ENCODE results near the gene CIAO3.
A peak's percentile ranks its signal among the peaks of the same experiment; 100 is the strongest.

Gene CIAO3

DNA sequence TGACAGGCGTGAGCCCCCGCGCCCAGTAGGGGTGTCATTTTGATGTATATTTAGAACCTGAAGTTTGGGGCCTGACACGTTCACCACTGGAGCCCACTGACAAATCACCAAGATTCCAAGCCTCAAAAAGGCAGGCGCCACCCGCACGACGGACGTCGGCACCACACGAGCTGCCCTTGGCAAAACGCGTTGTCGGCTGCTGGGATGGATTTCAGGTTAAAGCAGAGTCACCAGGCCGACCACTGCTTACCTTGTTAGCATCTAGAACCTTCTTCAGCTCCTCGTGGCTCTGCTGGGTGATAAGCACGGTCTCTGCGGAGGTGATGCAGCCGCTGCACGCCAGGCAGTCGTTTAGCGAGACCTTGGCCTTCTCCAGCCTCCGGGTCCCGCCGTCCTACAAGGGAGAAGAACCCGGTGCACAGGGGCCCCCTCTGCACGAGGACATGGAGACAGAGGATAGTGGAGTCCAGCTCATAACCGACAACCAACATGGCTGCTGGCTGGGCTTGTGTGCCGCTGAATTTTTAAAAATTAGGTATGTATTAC is 3.8 kb downstream of the CIAO3 start:
- DNase-seq (ENCODE audit: insufficient read length, low spot score) (no peak), FAIRE-seq (no peak)

GRCh38 chr16:735982-736453 is 4.8 kb downstream of the CIAO3 start:
- no peak for FAIRE-seq
- DNase-seq (ENCODE audit: insufficient read length, low spot score) = no peak

- no peak for DNase-seq (ENCODE audit: insufficient read length, low spot score)
- no peak for FAIRE-seq
Observed at GRCh38 chr16:734981-735881, 5.6 kb downstream of the CIAO3 start.

DNA sequence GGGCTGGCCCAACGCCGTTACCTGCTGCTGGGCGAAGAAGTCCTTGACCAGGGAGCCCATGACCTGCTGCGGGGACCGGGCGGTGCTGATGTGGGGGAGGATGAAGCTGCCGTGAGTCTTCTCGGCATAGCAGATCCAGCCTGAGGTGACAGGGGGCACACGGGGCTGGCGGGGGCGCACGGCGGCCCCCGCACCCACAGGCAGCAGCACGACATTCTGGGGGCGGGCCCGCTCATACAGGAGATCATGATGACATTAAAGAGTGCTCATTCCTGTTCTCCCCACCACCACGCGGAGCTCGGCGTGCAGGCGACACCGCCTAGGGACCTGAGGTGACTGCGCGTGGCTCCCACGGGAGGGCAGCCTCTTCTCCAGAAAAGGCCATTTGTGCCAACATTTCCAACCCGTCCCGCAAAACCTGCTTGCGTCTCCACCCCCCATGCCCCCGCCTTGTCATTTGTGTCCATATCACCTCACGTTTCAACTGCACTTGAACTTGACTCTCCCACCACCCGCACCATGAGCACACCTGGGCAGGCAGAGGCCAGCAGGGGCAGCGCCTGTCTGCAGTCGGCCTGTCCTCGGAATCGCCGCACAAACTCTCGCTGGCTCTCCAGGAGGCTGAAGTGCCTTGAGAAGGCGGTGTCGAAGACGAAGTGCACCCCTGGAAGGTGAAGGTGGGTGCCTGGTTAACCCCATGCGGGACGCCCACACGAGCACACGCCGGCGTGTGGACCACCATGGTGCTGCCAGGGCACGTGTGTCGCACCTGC is 6.4 kb downstream of the CIAO3 start:
- DNase-seq (ENCODE audit: insufficient read length, low spot score) = no peak
- FAIRE-seq = no peak

DNA sequence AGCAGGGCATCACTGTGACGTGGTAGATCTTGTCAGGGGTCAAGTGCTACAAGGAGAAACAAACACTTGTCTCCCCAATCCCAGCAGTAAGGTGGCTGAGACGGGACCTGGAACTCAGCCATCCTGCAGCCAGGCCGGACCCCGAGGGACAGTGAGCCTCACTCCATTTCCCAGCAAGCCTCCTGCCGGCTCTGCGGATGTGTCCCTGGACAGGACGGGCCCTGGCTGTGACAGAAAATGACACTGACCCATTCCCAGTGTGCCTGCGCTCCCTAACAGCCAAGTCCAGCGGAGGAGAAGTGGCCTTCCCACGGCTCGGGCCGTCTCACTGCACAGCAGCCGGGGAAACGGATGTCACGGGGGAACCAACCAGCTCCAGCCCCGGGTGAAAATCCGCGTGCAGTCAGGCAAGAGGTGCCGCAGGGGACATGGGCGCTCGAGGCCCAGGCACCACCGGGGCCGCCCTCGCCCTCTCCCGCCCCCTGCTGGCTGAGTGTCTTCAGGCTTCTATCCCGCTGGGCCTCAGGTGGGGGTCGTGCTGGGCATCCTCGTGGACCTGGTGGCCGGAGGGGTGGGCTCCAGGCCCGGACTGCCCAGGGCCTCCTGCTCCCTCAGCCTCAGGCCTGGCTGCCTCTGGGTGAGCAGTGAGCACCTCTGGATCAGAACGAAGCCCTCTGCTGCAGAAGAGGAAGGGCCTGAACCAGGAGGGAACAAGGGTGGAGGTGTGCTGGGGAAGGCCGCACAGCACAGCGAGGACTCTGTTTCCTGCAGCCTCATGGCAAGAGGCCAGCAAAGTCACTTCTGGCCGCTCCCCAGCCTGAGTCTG is 7.2 kb downstream of the CIAO3 start:
- DNase-seq (ENCODE audit: insufficient read length, low spot score) = no peak

GRCh38 chr16:732936-733335 is 7.9 kb downstream of the CIAO3 start:
- FAIRE-seq = no peak
- no peak for DNase-seq (ENCODE audit: insufficient read length, low spot score)

More for the DNA sequence above, 7.2 kb downstream of the CIAO3 start:
- FAIRE-seq = peak; percentile 36

DNA sequence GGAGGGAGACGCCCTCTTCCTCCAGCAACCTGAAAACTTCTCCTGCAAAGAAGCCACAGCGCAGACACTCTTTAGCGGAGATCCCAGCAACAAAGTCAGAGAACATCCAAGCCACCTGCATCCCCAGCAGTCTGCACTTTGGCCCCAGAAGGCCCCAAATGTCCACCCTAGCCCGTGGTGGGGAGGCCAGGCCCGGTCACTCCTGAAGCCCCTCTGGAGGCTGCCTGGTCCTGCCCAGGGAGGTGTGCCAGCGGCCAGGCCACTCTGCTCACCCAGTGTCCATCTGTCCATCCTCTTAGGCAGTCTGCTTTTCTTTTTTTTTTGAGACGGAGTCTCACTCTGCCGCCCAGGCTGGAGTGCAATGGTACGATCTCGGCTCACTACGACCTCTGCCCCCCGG is 8.5 kb downstream of the CIAO3 start:
- no peak for FAIRE-seq

DNA sequence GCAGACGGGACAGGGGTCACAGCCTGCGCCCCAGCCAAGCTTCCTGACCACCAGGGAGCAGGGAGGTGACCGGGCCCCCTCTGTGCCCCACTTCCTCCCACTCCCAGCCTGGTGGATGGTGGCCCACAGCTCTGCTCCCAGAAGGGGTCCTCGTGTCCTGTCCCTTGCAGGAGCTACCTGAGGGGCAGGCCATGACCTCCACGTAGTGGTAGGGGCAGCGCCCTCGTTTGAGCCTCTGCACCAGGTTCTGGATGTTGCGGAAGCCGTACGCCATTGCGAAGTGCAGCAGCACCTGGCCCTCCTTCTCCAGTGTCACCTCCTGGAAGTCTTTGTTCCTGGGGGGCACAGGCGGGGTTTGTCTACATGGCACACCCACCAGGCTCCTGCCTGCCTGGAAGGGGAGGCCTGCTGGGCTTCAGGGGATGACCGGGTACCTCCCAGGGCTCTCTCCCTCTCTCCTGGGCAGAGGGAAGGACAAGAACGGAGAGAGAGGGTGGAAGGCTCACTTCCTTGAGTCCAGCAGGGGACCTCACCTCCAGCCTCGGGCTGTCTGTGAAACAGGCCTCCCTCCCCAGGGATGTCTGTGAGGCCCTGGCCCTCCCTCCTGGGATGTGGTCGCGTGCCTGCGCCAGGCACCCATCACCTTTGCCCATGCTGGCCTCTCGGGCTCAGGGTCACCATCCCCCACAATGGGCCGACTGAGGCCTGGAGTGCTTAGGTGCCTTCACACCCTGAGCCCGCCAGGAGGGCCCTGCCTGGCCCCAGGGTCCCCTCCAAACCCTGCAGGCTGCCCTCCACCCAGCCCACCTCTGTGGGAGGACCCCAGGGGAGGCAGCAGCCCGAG is 9.9 kb downstream of the CIAO3 start:
- no peak for FAIRE-seq

More for the DNA sequence above, 8.5 kb downstream of the CIAO3 start:
- no peak for DNase-seq (ENCODE audit: insufficient read length, low spot score)

DNA sequence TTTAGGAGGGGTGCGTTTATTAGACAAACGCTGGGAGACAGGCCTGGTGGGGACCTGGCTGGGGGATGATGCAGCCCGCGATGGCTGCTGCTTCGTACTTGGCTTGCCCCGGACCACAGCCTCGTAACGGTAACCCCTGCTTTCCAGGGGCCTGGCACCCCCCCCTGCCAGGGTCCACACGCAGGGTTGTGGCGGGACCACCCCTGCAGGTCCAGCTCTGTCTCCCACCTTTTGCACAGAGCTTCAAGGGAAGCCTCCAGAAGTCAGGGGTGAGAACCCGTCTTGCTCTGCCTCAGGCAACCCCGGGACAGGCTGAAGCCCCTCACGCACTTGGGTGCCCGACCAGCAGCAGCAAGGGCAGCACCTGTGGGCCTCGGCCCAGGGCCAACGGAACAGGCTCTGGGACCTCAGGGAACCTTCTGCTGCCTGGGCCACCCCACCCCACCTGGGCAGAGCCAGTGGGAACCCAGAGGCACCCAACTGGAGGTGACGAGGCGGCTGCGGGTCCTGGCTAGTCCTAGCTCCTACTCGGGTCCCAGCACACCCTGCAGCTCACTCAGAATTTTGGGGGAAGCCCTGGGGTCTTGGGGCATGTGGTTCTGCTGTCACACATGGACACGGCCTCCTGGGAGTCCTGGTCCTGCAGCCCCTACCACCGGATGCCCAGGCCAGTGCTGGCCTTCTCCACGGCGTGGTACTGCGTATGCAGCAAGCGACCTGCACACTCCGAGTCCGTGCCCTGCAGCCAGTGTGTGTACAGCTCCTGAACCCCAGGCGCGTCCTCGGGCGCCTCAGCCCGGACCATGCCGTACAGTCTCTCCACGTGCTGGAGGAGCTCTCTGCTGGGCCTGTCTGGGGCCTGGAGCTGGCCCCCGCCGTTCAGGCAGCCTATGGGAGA is 10.8 kb downstream of the CIAO3 start:
- no peak for FAIRE-seq
- no peak for DNase-seq (ENCODE audit: insufficient read length, low spot score)

More for the DNA sequence above, 9.9 kb downstream of the CIAO3 start:
- DNase-seq (ENCODE audit: insufficient read length, low spot score) = no peak

GRCh38 chr16:728890-729744 is 11.7 kb downstream of the CIAO3 start:
- no peak for FAIRE-seq
- no peak for DNase-seq (ENCODE audit: insufficient read length, low spot score)

DNA sequence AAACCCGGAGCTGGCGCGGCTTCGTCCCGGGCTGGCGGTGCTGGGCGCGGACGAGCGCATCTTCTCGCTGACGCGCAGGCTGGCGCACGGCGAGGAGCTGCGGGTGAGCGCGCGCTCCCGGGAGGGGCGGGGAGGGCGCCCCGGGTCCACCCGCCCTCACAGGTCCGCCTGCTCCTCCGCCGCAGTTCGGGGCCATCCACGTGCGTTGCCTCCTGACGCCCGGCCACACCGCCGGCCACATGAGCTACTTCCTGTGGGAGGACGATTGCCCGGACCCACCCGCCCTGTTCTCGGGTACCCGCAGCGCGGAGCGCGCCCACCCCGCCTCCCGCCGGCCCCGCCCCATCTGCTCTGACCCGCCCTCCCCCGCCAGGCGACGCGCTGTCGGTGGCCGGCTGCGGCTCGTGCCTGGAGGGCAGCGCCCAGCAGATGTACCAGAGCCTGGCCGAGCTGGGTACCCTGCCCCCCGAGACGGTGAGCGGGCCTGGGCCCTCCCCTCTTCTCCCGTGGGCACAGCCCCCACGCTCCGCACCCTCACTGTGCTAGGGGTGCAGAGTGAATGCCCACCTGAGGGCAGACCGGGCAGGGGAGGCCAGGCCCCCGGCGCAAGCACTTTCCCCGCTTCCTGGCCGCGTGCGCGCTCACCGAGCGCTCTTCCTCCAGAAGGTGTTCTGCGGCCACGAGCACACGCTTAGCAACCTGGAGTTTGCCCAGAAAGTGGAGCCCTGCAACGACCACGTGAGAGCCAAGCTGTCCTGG is 12.5 kb downstream of the CIAO3 start:
- peak; percentile 76 for DNase-seq (ENCODE audit: insufficient read length, low spot score)
- FAIRE-seq = peak; percentile 94

DNA sequence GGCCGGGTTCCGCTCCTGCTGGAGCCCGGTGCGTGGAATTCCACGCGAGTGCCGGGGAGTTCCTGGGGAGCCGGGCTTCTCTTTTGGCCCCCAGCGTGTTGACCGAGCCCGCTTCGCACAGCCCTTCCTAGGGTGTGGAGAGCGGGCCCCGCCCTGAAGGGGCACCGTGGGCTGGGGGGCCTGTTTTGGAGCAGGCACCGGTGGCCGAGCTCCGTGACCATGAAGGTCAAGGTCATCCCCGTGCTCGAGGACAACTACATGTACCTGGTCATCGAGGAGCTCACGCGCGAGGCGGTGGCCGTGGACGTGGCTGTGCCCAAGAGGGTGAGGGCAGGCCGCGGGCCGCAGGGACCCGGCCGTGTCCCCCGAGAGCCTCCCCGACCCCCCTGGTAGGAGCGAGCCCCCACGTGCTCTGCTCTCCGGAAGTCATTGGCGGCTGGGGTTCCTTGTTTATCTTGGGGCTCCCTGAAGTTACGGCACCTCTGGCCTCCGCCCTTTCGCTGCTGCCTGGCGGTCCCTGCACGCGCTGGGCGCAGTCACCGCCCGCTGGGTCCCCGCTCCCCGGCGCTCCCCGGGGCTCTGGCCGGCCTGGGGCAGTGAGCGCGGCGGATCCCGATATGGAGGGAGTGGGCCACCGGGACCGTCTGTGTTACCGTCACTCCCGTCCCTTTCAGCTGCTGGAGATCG is 13.4 kb downstream of the CIAO3 start:
- DNase-seq (ENCODE audit: insufficient read length, low spot score) = no peak
- FAIRE-seq = no peak

- FAIRE-seq = peak; percentile 51
- DNase-seq (ENCODE audit: insufficient read length, low spot score) = no peak
Observed at GRCh38 chr16:726438-727290, 14.1 kb downstream of the CIAO3 start, which contains the start of the genes CCDC78 and HAGHL. CCDC78 (minus strand) TSS chr16:726443; CDS start chr16:726367, 76 bp downstream. HAGHL (plus strand) TSS chr16:727106; CDS start chr16:727510, 404 bp downstream.

DNA sequence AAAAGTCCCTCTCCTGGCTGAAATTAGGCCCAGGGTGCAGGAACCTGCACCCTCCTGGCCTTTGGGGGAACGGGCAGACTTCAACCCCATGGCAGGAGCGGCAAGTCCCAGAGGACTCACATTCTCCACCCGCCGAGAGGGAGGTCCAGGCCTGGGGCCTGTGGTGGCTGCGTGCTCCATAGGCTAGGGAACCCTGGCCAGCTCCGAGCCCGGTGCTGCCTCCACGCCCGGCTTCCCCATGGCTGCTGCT is 14.7 kb downstream of the CIAO3 start:
- no peak for DNase-seq (ENCODE audit: insufficient read length, low spot score)
- FAIRE-seq = no peak

DNA sequence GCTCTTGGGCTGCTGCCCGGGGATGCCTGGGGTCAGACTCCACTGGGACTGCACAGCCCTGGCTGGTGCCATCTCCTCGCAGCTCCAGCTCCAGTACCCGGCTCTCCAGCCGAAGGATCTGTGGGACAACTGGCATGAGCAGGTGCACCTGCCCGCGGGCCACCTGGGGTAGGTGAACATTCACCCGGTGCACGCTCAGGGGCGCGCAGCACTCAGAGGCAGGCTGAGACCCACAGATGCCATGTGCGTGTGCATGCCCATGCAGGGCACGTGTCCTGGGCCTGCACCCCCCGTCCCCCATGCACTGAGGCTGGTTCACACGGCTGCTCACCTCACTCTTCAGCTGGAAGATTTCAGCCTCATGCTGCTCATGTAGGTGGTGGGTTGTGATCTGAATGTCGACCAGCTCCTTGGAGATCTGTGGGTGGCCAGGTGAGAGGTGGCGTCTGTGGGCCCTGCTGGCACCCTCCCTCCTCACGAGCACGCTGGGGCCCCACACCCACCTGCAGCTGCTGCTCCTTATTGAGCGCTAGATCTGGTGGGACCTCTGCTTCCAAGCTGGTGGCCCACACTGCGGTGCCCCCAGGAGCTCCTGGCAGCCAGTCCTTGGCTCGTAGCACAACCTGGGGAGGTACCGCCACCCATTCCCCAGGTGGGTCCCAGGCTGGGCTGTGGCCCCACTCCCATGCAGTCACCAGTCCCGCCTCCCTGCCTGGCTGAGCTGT is 15.2 kb downstream of the CIAO3 start:
- FAIRE-seq (peak; percentile 63), DNase-seq (ENCODE audit: insufficient read length, low spot score) (no peak)

Data from HTR-8/SVneo (cell line).